Endodermal cell (in vitro differentiated cells): ENCODE data around the gene MYL7. TPM values are rescaled to one million over a fixed set of nuclear protein-coding genes. Genes with fewer than 3 reads are reported as not detected.

Experiments
- DNase-seq: peaks from one replicate; pipeline ENCODE4 v3.0.0-alpha.2; 2017
- H3K27ac ChIP-seq: 2 replicates; pipeline ENCODE4 v1.5.1; 2013; ENCODE audit warnings: mild to moderate bottlenecking, low read depth, low read length, moderate library complexity
- H3K27me3 ChIP-seq: 2 replicates; pipeline ENCODE4 v1.6.1; 2013; ENCODE audit warnings: mild to moderate bottlenecking, low read length, moderate library complexity; ENCODE audit not compliant: insufficient read depth, control insufficient read depth, poor library complexity, severe bottlenecking
- H3K36me3 ChIP-seq: 2 replicates; pipeline ENCODE4 v1.7.0; 2013; ENCODE audit warnings: mild to moderate bottlenecking, low read length, moderate library complexity; ENCODE audit not compliant: control insufficient read depth, insufficient read depth
- H3K4me1 ChIP-seq: one replicate; pipeline ENCODE4 v1.7.0; 2013; ENCODE audit warnings: low read length; ENCODE audit not compliant: control insufficient read depth, insufficient read depth
- H3K4me3 ChIP-seq: 2 replicates; pipeline ENCODE4 v1.5.1; 2013; ENCODE audit warnings: mild to moderate bottlenecking, low read length, moderate library complexity
- H3K9ac ChIP-seq: 2 replicates; pipeline ENCODE4 v1.6.1; 2013; ENCODE audit warnings: mild to moderate bottlenecking, low read length, moderate library complexity; ENCODE audit not compliant: poor library complexity, severe bottlenecking; ENCODE audit errors: extremely low read depth
- H3K9me3 ChIP-seq: 2 replicates; pipeline ENCODE4 v1.6.1; 2013; ENCODE audit warnings: mild to moderate bottlenecking, low read length, moderate library complexity; ENCODE audit not compliant: control insufficient read depth
- H3K27ac Mint-ChIP-seq: 2 replicates; pipeline ENCODE4 v1.8.0; 2020; ENCODE audit warnings: mixed read lengths
- H3K27me3 Mint-ChIP-seq: 2 replicates; pipeline ENCODE4 v1.8.0; 2021; ENCODE audit warnings: mild to moderate bottlenecking, mixed read lengths; ENCODE audit not compliant: insufficient read depth
- H3K36me3 Mint-ChIP-seq: 2 replicates; pipeline ENCODE4 v1.8.0; 2020; ENCODE audit warnings: low read depth, mixed read lengths
- H3K4me1 Mint-ChIP-seq: 2 replicates; pipeline ENCODE4 v1.8.0; 2020; ENCODE audit warnings: mixed read lengths
- H3K4me3 Mint-ChIP-seq: 2 replicates; pipeline ENCODE4 v1.8.0; 2020; ENCODE audit warnings: mild to moderate bottlenecking, moderate library complexity, mixed read lengths
- H3K9me3 Mint-ChIP-seq: 2 replicates; pipeline ENCODE4 v1.8.0; 2020; ENCODE audit warnings: mild to moderate bottlenecking, mixed read lengths
- WGBS, 2 experiments: methylation state at CpG; one replicate each; pipeline versions ENCODE4 v1.1.5 to v1.1.7; 2013; ENCODE audit warnings: missing lambda C conversion rate in 2 of 2, mixed read lengths in 1 of 2; ENCODE audit not compliant: insufficient coverage in 1 of 2, insufficient read length in 1 of 2; 5-methylcytosine and 5-hydroxymethylcytosine counted together
- total RNA-seq, 2 donors: library from RNA; stranded (reverse); fragmentation: NEBNext Ultra II Directional in 1 of 2; extraction: Animal tissue kit (Norgen Biotek cat#: 25700) in 1 of 2; gene quantifications; 2 replicates in 1 of 2; 3 replicates in 1 of 2; pipeline ENCODE4 v1.2.1, GENCODE V29; 2021
- TF ChIP-seq, protein P1 (sequence below): fragments of 200-600 bp; sonication (generic); conservative IDR thresholded peaks from 2 replicates; pipeline ENCODE4 v1.5.0; 2021; ENCODE audit warnings: antibody characterized with exemption, mild to moderate bottlenecking

The MYL7 gene
- total RNA-seq, 2 donors from 2014 or later, result 115 to 120 TPM

DNA sequence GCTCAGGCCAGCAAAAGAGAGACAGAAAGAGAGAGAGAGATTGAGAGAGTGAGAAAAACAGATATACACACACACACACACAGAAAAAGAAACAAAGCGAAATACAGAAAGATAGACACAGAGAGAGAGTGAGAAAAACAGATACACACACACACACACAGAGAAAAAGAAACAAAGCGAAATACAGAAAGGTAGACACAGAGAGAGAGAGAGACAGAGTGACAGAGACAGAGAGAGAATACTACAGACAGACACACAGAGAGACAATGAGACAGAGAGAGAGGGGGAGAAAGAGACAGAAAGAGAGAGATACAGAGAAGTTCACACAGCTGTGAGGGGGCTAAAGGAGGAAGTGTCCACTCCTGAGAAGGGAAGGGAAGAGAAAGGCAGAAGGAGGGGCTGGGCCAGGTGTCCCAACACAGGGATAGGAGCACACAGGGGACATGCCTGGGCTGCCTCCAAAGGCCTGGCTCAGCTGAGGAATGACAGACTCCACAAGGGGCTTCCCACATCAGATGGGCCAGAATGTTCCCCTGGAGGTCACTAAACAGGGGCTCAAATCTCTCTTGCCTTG is 43.8 kb upstream of the MYL7 start:
- Mint-ChIP-seq H3K36me3 (no peaks in the 10 kb centered on the region), H3K9me3 (peaks cover 13% of the 10 kb centered on the region), H3K27me3 (peaks cover 19% of the 10 kb centered on the region), H3K4me1 (peaks cover 7% of the 10 kb centered on the region), H3K27ac (no peak overlapping the region), H3K4me3 (no peak overlapping the region)
- TF ChIP-seq, protein P1, sequence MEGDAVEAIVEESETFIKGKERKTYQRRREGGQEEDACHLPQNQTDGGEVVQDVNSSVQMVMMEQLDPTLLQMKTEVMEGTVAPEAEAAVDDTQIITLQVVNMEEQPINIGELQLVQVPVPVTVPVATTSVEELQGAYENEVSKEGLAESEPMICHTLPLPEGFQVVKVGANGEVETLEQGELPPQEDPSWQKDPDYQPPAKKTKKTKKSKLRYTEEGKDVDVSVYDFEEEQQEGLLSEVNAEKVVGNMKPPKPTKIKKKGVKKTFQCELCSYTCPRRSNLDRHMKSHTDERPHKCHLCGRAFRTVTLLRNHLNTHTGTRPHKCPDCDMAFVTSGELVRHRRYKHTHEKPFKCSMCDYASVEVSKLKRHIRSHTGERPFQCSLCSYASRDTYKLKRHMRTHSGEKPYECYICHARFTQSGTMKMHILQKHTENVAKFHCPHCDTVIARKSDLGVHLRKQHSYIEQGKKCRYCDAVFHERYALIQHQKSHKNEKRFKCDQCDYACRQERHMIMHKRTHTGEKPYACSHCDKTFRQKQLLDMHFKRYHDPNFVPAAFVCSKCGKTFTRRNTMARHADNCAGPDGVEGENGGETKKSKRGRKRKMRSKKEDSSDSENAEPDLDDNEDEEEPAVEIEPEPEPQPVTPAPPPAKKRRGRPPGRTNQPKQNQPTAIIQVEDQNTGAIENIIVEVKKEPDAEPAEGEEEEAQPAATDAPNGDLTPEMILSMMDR, result no peak
- WGBS, 2 experiments, result 89 to 100% methylated on average over 1 of the region's 2 CpGs
- Histone ChIP-seq H3K36me3 (no peaks in the 10 kb centered on the region), H3K27me3 (no peaks in the 10 kb centered on the region), H3K9me3 (peaks cover 7% of the 10 kb centered on the region), H3K4me3 (no peak overlapping the region), H3K9ac (no peak overlapping the region), H3K4me1 (peaks cover 2% of the 10 kb centered on the region), H3K27ac (no peak overlapping the region)
- DNase-seq, result no peak

DNA sequence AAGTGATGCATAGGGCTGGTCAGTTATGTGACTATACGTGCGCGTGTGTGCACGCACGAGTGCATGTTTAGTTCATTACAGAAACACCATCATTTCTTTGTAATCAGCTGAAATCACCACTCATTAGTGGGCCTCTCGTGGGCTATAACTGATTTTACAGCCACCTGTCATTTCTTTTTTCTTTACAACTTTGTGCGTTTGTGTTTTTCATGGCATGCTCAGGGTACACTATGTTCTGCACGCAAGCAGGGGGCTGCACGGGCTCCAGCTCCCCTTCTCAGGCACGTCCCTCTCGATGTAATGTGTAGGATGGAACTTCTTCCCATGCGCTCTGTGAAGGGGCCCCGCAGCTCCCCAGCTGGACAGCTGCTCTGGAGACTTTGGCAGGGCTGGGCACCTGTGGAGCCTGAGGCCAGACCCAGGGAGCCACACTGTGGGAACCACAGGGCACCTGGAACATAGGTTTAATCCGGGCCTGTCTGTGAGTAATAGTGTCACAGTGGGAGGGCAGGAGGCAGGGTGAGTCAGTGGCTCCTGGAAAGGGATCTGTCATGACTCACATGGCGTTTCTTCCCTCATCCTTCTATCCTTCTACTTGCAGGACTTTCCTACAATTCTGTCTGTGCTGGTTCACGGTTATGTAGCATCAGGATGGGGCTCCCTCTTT is 43.2 kb upstream of the MYL7 start:
- WGBS, 2 experiments, result 81 to 88% methylated on average over 8 to 16 of the region's 16 CpGs
- Mint-ChIP-seq H3K4me1 (peaks cover 7% of the 10 kb centered on the region), H3K27ac (no peak overlapping the region), H3K9me3 (peaks cover 13% of the 10 kb centered on the region), H3K36me3 (no peaks in the 10 kb centered on the region), H3K4me3 (no peak overlapping the region), H3K27me3 (peaks cover 19% of the 10 kb centered on the region)
- DNase-seq, result peak; percentile 82
- TF ChIP-seq, protein P1, result no peak
- no peak overlapping the region for H3K9ac ChIP-seq
- peaks cover 7% of the 10 kb centered on the region for H3K9me3 ChIP-seq
- H3K27ac ChIP-seq, result no peak overlapping the region
- no peak overlapping the region for H3K4me3 ChIP-seq
- peaks cover 2% of the 10 kb centered on the region for H3K4me1 ChIP-seq
- H3K36me3 ChIP-seq, result no peaks in the 10 kb centered on the region
- H3K27me3 ChIP-seq, result no peaks in the 10 kb centered on the region

DNA sequence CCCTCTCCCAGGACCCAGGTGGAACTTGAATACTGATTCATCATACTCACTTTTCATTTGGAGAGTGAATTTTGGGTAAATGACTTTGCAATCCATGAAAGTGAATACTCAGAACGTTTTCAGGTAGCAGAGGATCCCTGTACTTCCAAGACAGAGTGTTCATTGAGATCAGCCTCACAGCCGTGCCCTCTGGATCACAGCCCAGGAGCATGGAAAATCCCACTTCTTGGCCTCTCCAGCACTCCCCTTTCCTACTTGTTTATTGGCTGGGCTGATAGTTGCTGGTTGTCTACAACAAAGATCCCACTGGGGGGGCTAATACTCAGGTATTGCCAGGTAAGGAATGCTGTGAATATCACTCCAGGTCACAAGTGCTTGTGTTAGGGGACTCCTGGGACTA is 42.3 kb upstream of the MYL7 start:
- H3K4me1 Mint-ChIP-seq, result peaks cover 4% of the 10 kb centered on the region
- H3K4me3 Mint-ChIP-seq, result no peak overlapping the region
- Histone ChIP-seq H3K4me1 (peaks cover 2% of the 10 kb centered on the region), H3K9ac (no peak overlapping the region), H3K9me3 (peaks cover 7% of the 10 kb centered on the region), H3K36me3 (no peaks in the 10 kb centered on the region), H3K27me3 (no peaks in the 10 kb centered on the region), H3K4me3 (no peak overlapping the region), H3K27ac (no peak overlapping the region)
- TF ChIP-seq, protein P1, result peak; percentile 13
- DNase-seq, result peak; percentile 46
- peaks cover 13% of the 10 kb centered on the region for H3K9me3 Mint-ChIP-seq
- 83 to 100% methylated on average over 2 of the region's 2 CpGs for WGBS, 2 experiments
- H3K27me3 Mint-ChIP-seq, result peaks cover 19% of the 10 kb centered on the region
- H3K27ac Mint-ChIP-seq, result no peak overlapping the region
- H3K36me3 Mint-ChIP-seq, result no peaks in the 10 kb centered on the region
